Activated B cell treated with CpG ODN at 0.5 μM for 24 hours (primary cell): ENCODE data around the gene CBLL1. TPM values are rescaled to one million over a fixed set of nuclear protein-coding genes. Genes with fewer than 3 reads are reported as not detected.

Experiments used
- ATAC-seq: fragments of 200-7000 bp; cut with Tn5 transposase; one replicate; pipeline ENCODE4 v1.10.0; 2021; ENCODE audit warnings: low read depth, mild to moderate bottlenecking, moderate library complexity
- CTCF ChIA-PET: fragments of 350-600 bp; sonication (Branson Sonifier 250); formaldehyde crosslinking; loops from one replicate; lab custom pipeline; 2021; ENCODE audit warnings: antibody characterized with exemption; lab: Charles Lee
- POLR2A ChIA-PET: fragments of 350-600 bp; sonication (Branson Sonifier 250); formaldehyde crosslinking; loops from one replicate; lab custom pipeline; 2021; ENCODE audit warnings: antibody characterized with exemption; lab: Charles Lee
- DNase-seq: peaks from one replicate; pipeline ENCODE4 v3.0.0; 2022
- H3K27ac Mint-ChIP-seq: one replicate; pipeline ENCODE4 v1.8.0; 2020; ENCODE audit warnings: mixed read lengths
- H3K27me3 Mint-ChIP-seq: one replicate; pipeline ENCODE4 v1.8.0; 2021; ENCODE audit warnings: mixed read lengths
- H3K36me3 Mint-ChIP-seq: one replicate; pipeline ENCODE4 v1.8.0; 2021; ENCODE audit warnings: low read depth, mixed read lengths
- H3K4me1 Mint-ChIP-seq: one replicate; pipeline ENCODE4 v1.8.0; 2021; ENCODE audit warnings: mixed read lengths
- H3K4me3 Mint-ChIP-seq: one replicate; pipeline ENCODE4 v1.8.0; 2020; ENCODE audit warnings: mild to moderate bottlenecking, mixed read lengths
- H3K9me3 Mint-ChIP-seq: one replicate; pipeline ENCODE4 v1.8.0; 2020; ENCODE audit warnings: mixed read lengths
- CTCF ChIP-seq: fragments of 200-600 bp; IDR thresholded peaks from one replicate; pipeline ENCODE4 v1.8.0; 2022; ENCODE audit warnings: antibody characterized with exemption, mild to moderate bottlenecking
- intact Hi-C: fragments of 100-400 bp; cut with micrococcal nuclease; formaldehyde crosslinking; loops from one replicate; pipeline ENCODE4 v1.15.1; 2024
- total RNA-seq: library from RNA; stranded (reverse); gene quantifications from 2 replicates; pipeline ENCODE4 v1.2.3, GENCODE V29; 2022

Gene CBLL1
- total RNA-seq, 1 donor from 2014 or later, result 47.2 TPM

GRCh38 chr7:107700570-107700969, 43.4 kb upstream of the CBLL1 start:
- no peak for DNase-seq
- no peak for TF ChIP-seq CTCF
- intact Hi-C loops, result no loop called here
- no peak overlapping the region for H3K4me3 Mint-ChIP-seq
- H3K4me1 Mint-ChIP-seq, result no peaks in the 10 kb centered on the region
- no peaks in the 10 kb centered on the region for H3K9me3 Mint-ChIP-seq
- ChIA-PET CTCF (no interaction called here), POLR2A (no interaction called here)
- no peaks in the 10 kb centered on the region for H3K36me3 Mint-ChIP-seq
- peaks cover 6% of the 10 kb centered on the region for H3K27me3 Mint-ChIP-seq
- H3K27ac Mint-ChIP-seq, result no peak overlapping the region
- no peak for ATAC-seq

GRCh38 chr7:107701191-107701590, 42.8 kb upstream of the CBLL1 start:
- Mint-ChIP-seq H3K27me3 (peaks cover 6% of the 10 kb centered on the region), H3K27ac (no peak overlapping the region), H3K4me3 (no peak overlapping the region), H3K4me1 (no peaks in the 10 kb centered on the region), H3K36me3 (no peaks in the 10 kb centered on the region), H3K9me3 (no peaks in the 10 kb centered on the region)
- ChIA-PET POLR2A (no interaction called here), CTCF (no interaction called here)
- ATAC-seq, result no peak
- intact Hi-C loops, result no loop called here
- TF ChIP-seq CTCF, result no peak
- DNase-seq, result no peak

GRCh38 chr7:107703219-107703618, 40.7 kb upstream of the CBLL1 start:
- H3K4me3 Mint-ChIP-seq, result no peak overlapping the region
- H3K36me3 Mint-ChIP-seq, result no peaks in the 10 kb centered on the region
- H3K27ac Mint-ChIP-seq, result no peak overlapping the region
- no peaks in the 10 kb centered on the region for H3K4me1 Mint-ChIP-seq
- H3K9me3 Mint-ChIP-seq, result no peaks in the 10 kb centered on the region
- POLR2A ChIA-PET, result no interaction called here
- no peak for ATAC-seq
- CTCF ChIA-PET, result no interaction called here
- intact Hi-C loops, result no loop called here
- peaks cover 6% of the 10 kb centered on the region for H3K27me3 Mint-ChIP-seq
- no peak for DNase-seq
- no peak for TF ChIP-seq CTCF

GRCh38 chr7:107703872-107704271, 40.1 kb upstream of the CBLL1 start:
- Mint-ChIP-seq H3K27me3 (peaks cover 6% of the 10 kb centered on the region), H3K27ac (no peak overlapping the region), H3K9me3 (no peaks in the 10 kb centered on the region), H3K36me3 (no peaks in the 10 kb centered on the region), H3K4me1 (no peaks in the 10 kb centered on the region), H3K4me3 (no peak overlapping the region)
- intact Hi-C loops, result no loop called here
- DNase-seq (no peak), ATAC-seq (no peak)
- no peak for TF ChIP-seq CTCF
- ChIA-PET CTCF (no interaction called here), POLR2A (no interaction called here)

GRCh38 chr7:107708956-107709355, 35.0 kb upstream of the CBLL1 start:
- H3K4me1 Mint-ChIP-seq, result no peaks in the 10 kb centered on the region
- TF ChIP-seq CTCF, result no peak
- POLR2A ChIA-PET, result no interaction called here
- no peaks in the 10 kb centered on the region for H3K27me3 Mint-ChIP-seq
- intact Hi-C loops, result no loop called here
- no peak overlapping the region for H3K4me3 Mint-ChIP-seq
- CTCF ChIA-PET, result no interaction called here
- H3K36me3 Mint-ChIP-seq, result no peaks in the 10 kb centered on the region
- no peak for DNase-seq
- no peaks in the 10 kb centered on the region for H3K9me3 Mint-ChIP-seq
- ATAC-seq, result no peak
- H3K27ac Mint-ChIP-seq, result no peak overlapping the region
